C4-2B (cell line): ENCODE measurements around the gene TMEM101.
"Not testable (repeated sequence)": the region's sequence is repeated elsewhere in the genome, so short reads cannot be mapped to it uniquely, and the experiment has no call there.

ENCODE experiments used
- H3K27ac ChIP-seq: fragments of 450-650 bp; 2 replicates; pipeline ENCODE4 v1.5.1; 2017
- ZFX ChIP-seq: fragments of 450-650 bp; IDR thresholded peaks from 2 replicates; pipeline ENCODE4 v1.6.1; 2017
- TF ChIP-seq, protein P1 (sequence below): fragments of 450-650 bp; conservative IDR thresholded peaks from 2 replicates; pipeline ENCODE4 v1.5.1; 2017; ENCODE audit warnings: mild to moderate bottlenecking

The TMEM101 gene

DNA sequence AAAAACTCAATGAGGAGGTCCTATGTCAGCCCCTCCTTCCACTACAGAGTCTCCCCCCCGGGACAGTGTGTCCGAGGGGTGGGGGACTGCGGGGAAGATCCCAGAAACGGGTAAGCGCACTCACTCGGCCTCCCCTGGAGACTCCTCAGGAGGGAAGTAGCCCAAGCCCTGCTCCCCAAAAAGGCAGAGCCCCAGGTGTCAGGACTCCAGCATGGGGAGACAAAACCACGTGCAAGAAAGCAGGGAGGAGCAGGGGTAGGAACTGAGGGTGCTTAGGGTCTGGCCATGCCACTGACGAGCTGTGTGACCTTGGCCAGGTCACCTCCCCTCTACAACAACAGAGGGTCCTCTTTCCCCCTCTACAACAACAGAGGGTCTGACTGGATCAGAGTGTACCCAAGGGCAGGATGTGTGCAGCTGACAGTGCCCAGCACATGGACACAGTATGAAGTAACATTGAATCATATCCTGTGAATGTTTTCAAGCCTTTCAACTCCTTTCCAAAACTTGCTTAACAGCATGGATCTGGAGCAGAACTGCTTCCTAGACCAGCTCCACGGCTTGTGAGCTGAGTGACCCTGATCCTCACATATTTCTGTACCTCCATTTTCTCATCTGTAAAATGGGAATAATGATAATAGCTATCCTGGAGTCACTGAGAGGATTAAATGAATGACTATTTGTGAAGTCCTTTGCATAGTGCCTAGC is 12.5 kb downstream of the TMEM101 start:
- TF ChIP-seq, protein P1, sequence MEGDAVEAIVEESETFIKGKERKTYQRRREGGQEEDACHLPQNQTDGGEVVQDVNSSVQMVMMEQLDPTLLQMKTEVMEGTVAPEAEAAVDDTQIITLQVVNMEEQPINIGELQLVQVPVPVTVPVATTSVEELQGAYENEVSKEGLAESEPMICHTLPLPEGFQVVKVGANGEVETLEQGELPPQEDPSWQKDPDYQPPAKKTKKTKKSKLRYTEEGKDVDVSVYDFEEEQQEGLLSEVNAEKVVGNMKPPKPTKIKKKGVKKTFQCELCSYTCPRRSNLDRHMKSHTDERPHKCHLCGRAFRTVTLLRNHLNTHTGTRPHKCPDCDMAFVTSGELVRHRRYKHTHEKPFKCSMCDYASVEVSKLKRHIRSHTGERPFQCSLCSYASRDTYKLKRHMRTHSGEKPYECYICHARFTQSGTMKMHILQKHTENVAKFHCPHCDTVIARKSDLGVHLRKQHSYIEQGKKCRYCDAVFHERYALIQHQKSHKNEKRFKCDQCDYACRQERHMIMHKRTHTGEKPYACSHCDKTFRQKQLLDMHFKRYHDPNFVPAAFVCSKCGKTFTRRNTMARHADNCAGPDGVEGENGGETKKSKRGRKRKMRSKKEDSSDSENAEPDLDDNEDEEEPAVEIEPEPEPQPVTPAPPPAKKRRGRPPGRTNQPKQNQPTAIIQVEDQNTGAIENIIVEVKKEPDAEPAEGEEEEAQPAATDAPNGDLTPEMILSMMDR: no peak
- no peak for TF ChIP-seq ZFX
- no peak overlapping the region for H3K27ac ChIP-seq

DNA sequence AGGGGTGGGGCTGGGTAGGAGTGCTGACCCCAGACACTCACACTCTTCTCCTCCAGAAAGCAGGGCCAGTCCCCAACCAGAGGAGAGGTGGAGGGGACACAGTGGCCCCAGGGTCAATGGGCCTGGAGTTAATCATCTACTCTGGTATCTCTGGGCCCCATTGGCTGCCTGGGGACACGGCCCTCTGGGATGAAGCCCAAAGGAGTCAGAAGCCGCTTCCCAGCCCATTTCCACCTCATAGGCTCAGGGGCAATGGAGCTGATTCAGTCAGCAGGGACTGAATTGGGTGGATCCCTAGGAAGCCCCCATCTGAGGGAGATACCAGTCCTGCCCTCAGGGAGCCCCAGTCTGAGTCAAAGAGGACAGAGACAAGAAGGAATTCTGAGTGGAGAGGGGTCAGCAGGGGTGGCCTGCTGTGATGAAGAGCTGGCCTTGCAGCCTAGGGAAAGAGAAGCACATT is 13.3 kb downstream of the TMEM101 start:
- no peak overlapping the region for H3K27ac ChIP-seq
- TF ChIP-seq ZFX: no peak
- TF ChIP-seq, protein P1: no peak

DNA sequence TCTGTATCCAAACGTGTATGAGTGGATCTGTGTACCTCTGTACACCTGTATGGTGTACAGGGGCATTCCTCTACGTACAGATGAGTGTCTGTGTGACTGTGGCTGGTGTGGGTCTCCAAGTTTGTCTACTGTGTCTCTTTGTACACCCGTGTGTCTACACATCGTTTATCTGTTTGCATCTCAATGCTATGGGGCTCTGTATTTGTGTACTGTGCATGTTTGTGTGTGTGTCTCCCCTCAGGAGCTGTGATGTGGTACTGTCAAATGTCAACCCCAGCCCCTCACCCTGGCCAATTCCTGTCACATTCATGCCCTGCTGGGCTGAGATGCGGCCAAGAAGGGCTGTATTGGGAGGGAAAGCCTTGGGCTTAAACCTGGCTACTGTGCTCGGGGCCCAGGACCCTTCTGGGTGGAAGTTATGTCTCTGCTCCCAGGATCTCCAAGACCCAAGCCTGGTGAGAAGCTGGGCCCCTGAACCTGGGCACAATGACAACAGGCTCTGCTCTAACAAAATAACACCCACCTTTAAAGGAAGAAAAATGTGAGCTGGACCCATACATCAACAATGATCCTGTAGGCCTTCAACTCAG is 13.8 kb downstream of the TMEM101 start:
- no peak overlapping the region for H3K27ac ChIP-seq
- no peak for TF ChIP-seq ZFX
- TF ChIP-seq, protein P1: no peak

DNA sequence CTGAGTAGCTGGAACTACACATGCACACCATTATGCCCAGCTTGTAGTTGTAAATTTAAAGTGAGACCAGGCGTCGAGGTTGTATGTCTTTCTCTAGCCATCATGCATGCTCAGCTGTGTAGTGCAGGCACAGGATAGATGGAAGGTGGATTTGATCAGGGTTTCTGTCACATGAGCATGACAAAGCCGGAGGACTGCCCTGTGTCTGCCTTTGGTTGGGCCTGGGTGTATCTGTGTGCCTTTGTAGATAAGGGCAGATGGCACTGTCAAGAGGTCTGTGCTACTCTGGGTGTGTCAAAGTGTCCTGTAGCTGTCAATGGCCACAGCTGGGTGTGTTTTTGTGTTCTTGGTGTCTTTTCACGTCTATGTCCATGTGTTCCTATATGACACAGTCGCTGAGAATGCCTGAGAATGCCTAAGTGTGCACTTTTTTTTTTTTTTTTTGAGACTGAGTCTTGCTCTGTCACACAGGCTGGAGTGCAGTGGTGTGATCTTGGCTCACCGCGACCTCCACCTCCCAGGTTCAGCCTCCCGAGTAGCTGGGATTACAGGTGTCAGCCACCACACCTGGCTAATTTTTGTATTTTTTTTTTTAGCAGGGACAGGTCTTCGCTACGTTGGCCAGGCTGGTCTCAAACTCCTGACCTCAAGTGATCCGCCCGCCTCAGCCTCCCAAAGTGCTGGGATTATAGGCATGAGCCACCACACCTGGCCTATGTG is 14.5 kb downstream of the TMEM101 start:
- H3K27ac ChIP-seq: no peak overlapping the region
- TF ChIP-seq, protein P1: no peak

DNA sequence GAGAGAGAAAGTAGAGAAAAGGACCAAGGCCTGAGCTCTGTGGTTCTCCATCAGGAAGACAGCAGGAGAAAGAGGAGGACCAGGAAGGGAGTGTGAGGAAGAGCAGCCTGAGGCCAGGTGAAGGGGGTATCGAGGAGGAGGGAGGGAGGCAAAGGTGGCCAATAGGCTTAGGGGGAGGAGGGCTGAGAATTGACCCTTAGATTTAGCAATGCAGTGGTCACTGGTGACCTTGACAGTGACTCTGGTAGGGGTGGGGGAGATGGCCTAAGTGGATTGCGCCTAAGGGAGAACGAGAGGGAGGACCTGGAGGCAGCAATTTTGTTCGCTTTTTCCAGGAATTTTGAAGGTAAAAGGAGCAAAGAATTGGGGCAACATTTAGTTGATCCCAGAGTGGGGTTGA is 15.7 kb downstream of the TMEM101 start:
- H3K27ac ChIP-seq: no peak overlapping the region
- TF ChIP-seq ZFX: no peak
- TF ChIP-seq, protein P1: no peak

DNA sequence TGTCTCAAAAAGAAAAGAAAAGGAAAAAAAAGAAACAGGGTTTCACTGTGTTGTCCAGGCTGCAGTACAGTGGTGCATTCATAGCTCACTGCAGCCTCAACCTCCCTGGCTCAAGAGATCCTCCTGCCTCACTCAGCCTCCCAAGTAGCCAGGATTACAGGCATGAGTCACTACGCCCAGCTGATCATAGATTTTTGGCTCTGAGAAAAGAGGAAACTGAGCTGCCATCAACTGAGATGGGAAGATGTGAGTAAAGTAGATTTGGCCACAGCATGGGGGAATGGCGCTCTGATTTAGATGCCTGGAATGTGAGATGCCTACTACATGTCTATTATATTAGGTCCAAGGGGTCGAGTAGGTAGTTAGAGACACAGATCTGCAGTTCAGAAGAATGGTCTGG is 16.2 kb downstream of the TMEM101 start:
- H3K27ac ChIP-seq: no peak overlapping the region
- TF ChIP-seq, protein P1: no peak
- no peak for TF ChIP-seq ZFX

DNA sequence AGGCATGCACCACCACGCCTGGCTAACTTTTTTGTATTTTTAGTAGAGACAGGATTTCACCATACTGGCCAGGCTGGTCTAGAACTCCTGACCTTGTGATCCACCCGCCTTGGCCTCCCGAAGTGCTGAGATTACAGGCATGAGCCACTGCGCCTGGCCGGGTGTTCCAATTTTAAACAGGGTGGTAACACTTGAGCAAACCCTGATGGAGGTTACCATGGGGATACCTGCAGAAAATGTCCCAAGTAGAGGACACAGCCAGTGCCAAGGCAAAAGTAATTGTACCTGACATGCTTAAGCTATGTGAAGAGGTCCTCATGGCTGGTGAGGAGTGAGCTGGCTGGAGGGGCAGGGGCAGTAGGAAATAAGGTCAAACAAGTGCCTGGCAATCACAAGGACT is 17.6 kb downstream of the TMEM101 start:
- not testable (repeated sequence) for H3K27ac ChIP-seq
